Activated CD8-positive, alpha-beta memory T cell treated with anti-CD3 and anti-CD28 coated beads for 36 hours (primary cell): ENCODE measurements around the gene LDLRAD4. TPM values are rescaled to one million over a fixed set of nuclear protein-coding genes. Genes with fewer than 3 reads are reported as not detected.
"Not testable (repeated sequence)": the region's sequence is repeated elsewhere in the genome, so short reads cannot be mapped to it uniquely, and the experiment has no call there.

Experiments
- CTCF ChIA-PET: fragments of 350-600 bp; sonication (Branson Sonifier 250); formaldehyde crosslinking; loops from one replicate; lab custom pipeline; 2021; ENCODE audit warnings: antibody characterized with exemption; lab: Charles Lee
- POLR2A ChIA-PET: fragments of 350-600 bp; sonication (Branson Sonifier 250); formaldehyde crosslinking; loops from one replicate; lab custom pipeline; 2021; ENCODE audit warnings: antibody characterized with exemption; lab: Charles Lee
- total RNA-seq, 2 experiments: library from RNA; stranded (reverse); gene quantifications; one replicate each; pipeline ENCODE4 v1.2.3, GENCODE V29; 2021

The LDLRAD4 gene
- total RNA-seq, 2 experiments from 2014 or later, result 36.8 to 38.3 TPM

- POLR2A ChIA-PET, result no interaction called here
Observed at GRCh38 chr18:13471971-13472628, 253.5 kb downstream of the LDLRAD4 start.

GRCh38 chr18:13473751-13474150, 255.2 kb downstream of the LDLRAD4 start:
- POLR2A ChIA-PET, result no interaction called here
- CTCF ChIA-PET, result no interaction called here

More at GRCh38 chr18:13471971-13472628, 253.5 kb downstream of the LDLRAD4 start:
- CTCF ChIA-PET, result interaction anchor here (0.6 kb wide), 1 partner anchor 341 kb away, joined by 3 read pairs; no protein-coding TSS in a partner anchor

GRCh38 chr18:13474336-13474735, 255.8 kb downstream of the LDLRAD4 start:
- POLR2A ChIA-PET, result no interaction called here
- CTCF ChIA-PET, result no interaction called here

GRCh38 chr18:13474907-13475545, 256.5 kb downstream of the LDLRAD4 start:
- ChIA-PET CTCF (interaction anchor here (0.7 kb wide), 2 partner anchors 31 to 56 kb away, joined by 3 to 6 read pairs; no protein-coding TSS in a partner anchor), POLR2A (no interaction called here)

- POLR2A ChIA-PET, CTCF ChIA-PET: not testable (repeated sequence)
Observed at GRCh38 chr18:13476312-13476711, 257.8 kb downstream of the LDLRAD4 start.

DNA sequence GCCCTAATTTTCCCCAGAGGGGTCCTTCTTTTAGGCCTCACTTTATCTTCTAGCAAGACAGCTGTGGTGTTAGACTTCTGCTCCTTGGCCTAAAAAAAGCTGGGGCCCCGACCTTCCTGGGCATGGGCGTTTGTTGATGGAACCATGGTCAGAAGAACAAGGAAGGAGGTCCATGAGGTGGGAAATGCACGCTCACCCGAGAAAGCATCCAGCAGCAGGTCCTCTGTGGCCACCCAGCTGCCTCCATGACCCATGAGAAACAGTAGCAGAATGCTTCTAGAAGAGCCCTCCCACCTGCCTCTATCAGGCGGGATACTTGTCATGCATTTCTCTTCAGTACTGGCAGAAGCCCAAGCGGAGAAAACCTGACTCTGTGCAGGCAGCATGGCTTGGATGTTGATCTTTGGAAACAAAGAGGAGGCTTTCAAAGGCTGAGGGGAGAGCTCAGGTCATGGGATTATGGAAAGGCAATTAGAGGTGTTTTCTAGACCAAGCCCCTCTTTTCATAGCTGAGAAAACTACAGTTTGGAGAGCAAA, 258.7 kb downstream of the LDLRAD4 start:
- ChIA-PET POLR2A (no interaction called here), CTCF (no interaction called here)

- CTCF ChIA-PET, result no interaction called here
- POLR2A ChIA-PET, result no interaction called here
Observed at GRCh38 chr18:13480571-13481255, 262.2 kb downstream of the LDLRAD4 start.

- POLR2A ChIA-PET, result no interaction called here
- CTCF ChIA-PET, result no interaction called here
Observed at GRCh38 chr18:13481331-13481730, 262.8 kb downstream of the LDLRAD4 start.

- ChIA-PET POLR2A (no interaction called here), CTCF (no interaction called here)
Observed at GRCh38 chr18:13481820-13482617, 263.5 kb downstream of the LDLRAD4 start.

GRCh38 chr18:13482618-13482945, 264.0 kb downstream of the LDLRAD4 start:
- POLR2A ChIA-PET, result no interaction called here
- CTCF ChIA-PET, result no interaction called here

DNA sequence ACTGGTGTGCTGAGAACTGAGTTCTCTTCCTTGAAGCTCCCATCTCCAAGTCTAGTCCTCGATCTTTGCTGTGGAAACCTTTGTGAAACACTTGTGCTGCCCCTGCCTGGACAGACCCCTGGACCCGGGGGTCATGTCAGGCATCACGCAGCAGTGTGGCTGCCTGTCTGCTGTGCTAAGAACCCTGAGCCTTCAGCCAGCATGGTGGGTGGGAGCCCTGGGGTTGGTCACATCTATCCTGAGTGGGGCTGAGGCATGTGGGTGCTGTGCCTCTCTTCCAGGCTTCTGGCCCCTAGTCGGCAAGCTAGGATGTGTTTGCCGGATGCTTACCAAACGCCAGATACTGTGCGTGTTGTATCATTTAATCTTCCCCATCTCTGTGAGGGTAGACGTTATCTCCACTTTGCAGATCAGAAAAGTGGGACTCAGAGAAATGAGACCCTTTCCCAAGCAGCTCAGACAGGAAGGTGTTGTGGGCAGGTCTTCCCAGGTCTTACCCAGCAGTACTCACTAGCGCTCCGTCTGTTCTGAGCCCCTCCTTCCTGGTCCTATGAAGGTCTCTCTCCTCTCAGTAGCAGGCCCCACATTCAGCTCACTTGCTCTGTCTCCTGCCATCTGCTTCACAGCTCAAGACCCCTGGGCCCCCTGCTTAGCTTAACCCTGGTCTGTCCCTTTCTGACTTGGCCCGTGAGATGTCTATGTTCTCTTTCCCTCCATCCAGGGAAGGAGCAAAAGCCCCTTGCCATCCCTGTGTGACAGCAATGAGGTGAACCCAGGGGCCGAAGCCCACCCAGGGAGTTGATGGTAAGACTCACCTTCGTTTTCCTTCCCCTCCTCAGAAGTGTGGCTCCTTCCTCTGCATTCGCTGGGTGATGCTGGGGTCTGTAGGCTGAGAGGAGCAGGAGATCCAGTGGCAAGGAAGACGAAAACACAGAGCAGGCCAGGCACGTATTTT, 265.0 kb downstream of the LDLRAD4 start:
- ChIA-PET CTCF (no interaction called here), POLR2A (no interaction called here)

- CTCF ChIA-PET, result interaction anchor here (0.7 kb wide), 2 partner anchors 165 to 437 kb away, joined by 3 read pairs; no protein-coding TSS in a partner anchor
- POLR2A ChIA-PET, result no interaction called here
Observed at GRCh38 chr18:13485182-13485581, 266.6 kb downstream of the LDLRAD4 start.

DNA sequence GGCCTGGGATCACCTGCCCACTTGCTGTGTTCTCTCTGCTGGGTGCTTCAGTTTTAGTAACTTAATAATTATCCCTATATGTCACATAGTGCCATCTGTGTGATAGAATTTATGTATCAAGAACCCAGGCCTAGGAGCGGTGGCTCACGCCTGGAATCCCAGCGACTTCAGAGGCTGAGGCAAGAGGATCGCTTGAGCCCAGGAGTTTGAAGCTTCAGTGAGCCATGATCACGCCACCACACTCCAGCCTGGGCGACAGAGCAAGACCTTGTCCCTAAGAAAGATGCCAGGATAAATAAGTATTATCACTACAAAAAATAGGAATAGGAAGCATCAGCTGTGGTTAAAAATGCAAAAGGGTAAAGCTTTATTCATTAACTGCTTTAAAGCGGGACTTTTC, 267.0 kb downstream of the LDLRAD4 start:
- POLR2A ChIA-PET, result no interaction called here
- CTCF ChIA-PET, result interaction anchor here (0.7 kb wide), 1 partner anchor 165 kb away, joined by 3 read pairs; no protein-coding TSS in a partner anchor

DNA sequence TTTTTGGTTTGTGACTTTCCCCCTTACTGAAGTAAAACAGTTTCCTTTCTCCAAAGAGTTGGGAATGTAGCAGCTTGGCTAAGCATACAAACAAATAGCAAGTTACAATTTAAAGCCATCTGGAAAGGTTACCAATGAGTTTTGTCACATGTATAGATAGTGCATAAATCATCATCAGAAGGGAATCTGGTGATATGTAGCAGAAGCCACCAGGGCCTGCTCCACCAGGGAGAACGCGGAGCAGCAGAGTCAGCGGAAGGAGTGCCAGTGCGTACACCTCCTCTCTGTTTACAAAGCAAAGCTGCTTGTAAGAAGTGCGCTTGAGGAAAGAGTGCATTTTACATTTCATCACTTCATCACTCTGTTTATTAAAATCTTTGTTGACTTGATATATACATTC, 267.7 kb downstream of the LDLRAD4 start:
- POLR2A ChIA-PET, result no interaction called here
- CTCF ChIA-PET, result no interaction called here

DNA sequence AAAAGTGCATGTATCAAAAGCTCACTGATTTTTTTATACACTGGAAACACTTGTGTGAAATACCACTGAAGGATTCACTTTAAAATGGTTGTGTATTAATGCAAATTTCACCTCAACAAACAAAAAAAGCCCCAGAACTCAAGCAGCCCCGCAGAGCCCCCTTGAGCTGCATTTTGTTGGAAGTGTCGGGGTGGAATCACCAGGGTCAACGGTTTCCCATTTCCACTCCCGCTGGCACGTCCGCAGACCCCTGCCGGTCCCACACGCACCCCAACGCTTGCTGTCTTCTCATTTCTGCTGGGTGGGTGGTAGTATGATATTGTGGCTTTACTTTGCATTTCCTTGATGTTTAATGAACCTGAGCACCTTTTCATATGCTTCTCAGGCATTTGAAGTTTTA, 268.1 kb downstream of the LDLRAD4 start:
- POLR2A ChIA-PET, result no interaction called here
- CTCF ChIA-PET, result no interaction called here

DNA sequence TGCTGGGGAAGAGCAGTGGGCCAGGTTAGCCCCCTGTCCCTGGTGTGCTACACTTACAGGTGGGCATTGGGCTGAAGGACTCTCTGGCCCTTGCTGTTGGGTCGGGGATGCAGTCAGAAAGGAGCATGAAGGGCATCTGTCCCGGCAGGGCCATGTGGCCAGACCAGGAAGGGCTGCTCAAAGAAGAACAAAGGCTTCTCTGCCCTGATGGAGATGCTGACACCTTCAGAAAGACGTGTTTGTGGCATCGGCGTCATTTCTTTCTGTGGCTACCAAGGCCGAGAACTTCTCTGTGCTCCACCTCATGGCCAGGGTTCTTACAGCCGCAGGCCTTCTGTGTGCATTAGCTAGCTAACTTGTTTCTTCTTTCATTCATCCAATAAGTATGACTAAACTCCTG, 268.7 kb downstream of the LDLRAD4 start:
- CTCF ChIA-PET, result no interaction called here
- POLR2A ChIA-PET, result no interaction called here

DNA sequence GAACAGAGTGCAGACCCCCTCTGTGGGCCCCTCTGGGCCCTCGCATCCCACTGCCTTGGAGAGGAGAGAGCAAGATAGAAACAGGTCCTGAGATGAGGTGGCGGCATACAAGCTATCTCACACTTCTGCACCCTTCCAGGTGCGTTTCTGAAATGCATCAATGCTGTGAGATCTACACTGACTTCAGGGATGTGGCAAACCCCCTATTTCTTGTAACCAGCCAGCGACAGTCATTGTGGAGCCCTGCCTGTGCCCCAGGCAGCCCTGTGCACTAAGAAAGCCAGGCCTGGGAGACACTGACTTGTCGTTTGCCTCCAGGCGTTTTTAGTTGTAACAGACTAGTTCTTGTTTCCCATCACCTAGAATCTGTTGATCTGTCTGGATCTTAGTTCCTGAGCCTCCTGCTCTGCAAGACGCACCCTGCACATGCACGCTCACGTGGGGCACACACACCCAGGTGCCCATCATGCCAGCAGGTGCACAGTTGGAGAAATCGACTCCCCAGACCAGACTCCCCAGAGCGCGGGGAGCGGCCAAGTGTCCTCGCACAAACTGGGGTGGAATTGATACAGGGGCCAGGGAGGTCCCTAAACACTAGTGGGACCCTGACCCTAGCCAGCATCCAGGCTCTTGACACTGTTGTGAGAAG, 269.8 kb downstream of the LDLRAD4 start:
- POLR2A ChIA-PET, result no interaction called here

GRCh38 chr18:13489303-13489702, 270.7 kb downstream of the LDLRAD4 start:
- POLR2A ChIA-PET, CTCF ChIA-PET: not testable (repeated sequence)

More for the DNA sequence above, 269.8 kb downstream of the LDLRAD4 start:
- CTCF ChIA-PET, result no interaction called here
